ENCODE measurements around the gene STK35. TPM values are rescaled to one million over a fixed set of nuclear protein-coding genes. Genes with fewer than 3 reads are reported as not detected.

The STK35 gene
- total and polyA plus RNA-seq, 2 of the 13 experiments (the other 11 are each of a cell fraction or from before 2014, with no cell fraction given) = 27.4 to 29.8 TPM

GRCh38 chr20:2162125-2162822, 60.6 kb downstream of the STK35 start:
- peak; percentile 38 for ATAC-seq
- Histone ChIP-seq H3K9ac (ENCODE audit: insufficient read depth, low read depth, low read length) (no peak overlapping the region), H3K79me2 (ENCODE audit: insufficient read depth, low read length) (no peaks in the 10 kb centered on the region), H3K36me3 (replicated peaks in 1 of 2; ENCODE audit: control insufficient read depth in 1 of 2, insufficient read depth in 2 of 2, low read length in 2 of 2) (no peaks in the 10 kb centered on the region), H3K4me1 (ENCODE audit: insufficient read depth, low read length) (peaks cover 22% of the 10 kb centered on the region), H3K9me3 (ENCODE audit: low read length) (no peaks in the 10 kb centered on the region), H3K27ac (ENCODE audit: extremely low read length, insufficient read depth, low read length) (no peak overlapping the region), H3K4me3 (replicated peaks in 1 of 3; ENCODE audit: insufficient read depth in 1 of 3, low read depth in 2 of 3, low read length in 3 of 3) (no peak overlapping the region), H3K4me2 (ENCODE audit: low read depth, low read length) (no peak overlapping the region; the same call in 1 of the 2 replicates), H2AFZ (ENCODE audit: low read length) (no peak overlapping the region), H4K20me1 (ENCODE audit: insufficient read depth, low read length) (no peaks in the 10 kb centered on the region), H3K27me3 (ENCODE audit: control insufficient read depth in 1 of 2, insufficient read depth in 2 of 2, low read length in 2 of 2) (peaks cover 1 to 30% of the 10 kb centered on the region in 2 experiments; a peak in 2 of 5 replicates)
- intact Hi-C loops (cut with micrococcal nuclease; ENCODE audit: unreplicated experiment) = no loop called here
- CTCF ChIA-PET (ENCODE audit: low intra/inter-chr PET ratio, low total read pairs) = no interaction called here
- no peak for DNase-seq (ENCODE audit: low spot score)
- no peak for TF ChIP-seq FOXP4 (CRISPR knock-in tag; IDR thresholded peaks at IDR 0.05)
- TF ChIP-seq ZNF276 (CRISPR knock-in tag; IDR thresholded peaks at IDR 0.05; ENCODE audit: low read depth) = 0 out of 2 replicates have a peak, but pooled peaks have one; percentile 34
- no peak for TF ChIP-seq CENPT (CRISPR knock-in tag; IDR thresholded peaks at IDR 0.05; ENCODE audit: low read depth)
- no peak for TF ChIP-seq SSRP1 (CRISPR knock-in tag; IDR thresholded peaks at IDR 0.05)
- 0 out of 2 replicates have a peak, but pooled peaks have one; percentile 18 for TF ChIP-seq PHF21A (CRISPR knock-in tag; IDR thresholded peaks at IDR 0.05)
- TF ChIP-seq BHLHE40 (IDR thresholded peaks at IDR 0.05; ENCODE audit: low read length) = peak; percentile 47
- 0 out of 2 replicates have a peak, but pooled peaks have one; percentile 21 for TF ChIP-seq HDAC2 (CRISPR knock-in tag; IDR thresholded peaks at IDR 0.05)
- 0 out of 2 replicates have a peak, but pooled peaks have one; percentile 10 for TF ChIP-seq SP2 (CRISPR knock-in tag; IDR thresholded peaks at IDR 0.05)
- TF ChIP-seq ZNF790 (CRISPR knock-in tag; IDR thresholded peaks at IDR 0.05; ENCODE audit: borderline replicate concordance) = 0 out of 2 replicates have a peak, but pooled peaks have one; percentile 39
- 0 out of 2 replicates have a peak, but pooled peaks have one; percentile 5 for TF ChIP-seq FOXO1 (CRISPR knock-in tag; IDR thresholded peaks at IDR 0.05)
- TF ChIP-seq CREBL2 (CRISPR knock-in tag; IDR thresholded peaks at IDR 0.05; ENCODE audit: borderline replicate concordance) = no peak
- no peak for TF ChIP-seq ZGPAT (CRISPR knock-in tag; IDR thresholded peaks at IDR 0.05)
- peak; percentile 57 for TF ChIP-seq RARA (CRISPR knock-in tag; IDR thresholded peaks at IDR 0.05)
- TF ChIP-seq ZNF740 (CRISPR knock-in tag; IDR thresholded peaks at IDR 0.05) = no peak
- peak; percentile 62 for TF ChIP-seq MNT (IDR thresholded peaks at IDR 0.05)
- peak; percentile 31; the same call in 1 of the 2 replicates for TF ChIP-seq MTA1 (CRISPR knock-in tag; IDR thresholded peaks at IDR 0.05; ENCODE audit: borderline replicate concordance)
- no TSS peak for BruUV-seq (replicated peaks)
- in situ Hi-C loops (cut with HindIII; ENCODE audit: extremely low pct_ligation_motif_present, low pct_unique_long_range_greater_than_20kb) = no loop called here
- no peak for FAIRE-seq
- 38% methylated on average over 12 of the region's 12 CpGs for WGBS (ENCODE audit: low lambda C conversion rate)
- POLR2A ChIA-PET = no interaction called here

All from HepG2 (cell line).